Measurements from ENCODE around the gene APOBEC2.

The APOBEC2 gene

DNA sequence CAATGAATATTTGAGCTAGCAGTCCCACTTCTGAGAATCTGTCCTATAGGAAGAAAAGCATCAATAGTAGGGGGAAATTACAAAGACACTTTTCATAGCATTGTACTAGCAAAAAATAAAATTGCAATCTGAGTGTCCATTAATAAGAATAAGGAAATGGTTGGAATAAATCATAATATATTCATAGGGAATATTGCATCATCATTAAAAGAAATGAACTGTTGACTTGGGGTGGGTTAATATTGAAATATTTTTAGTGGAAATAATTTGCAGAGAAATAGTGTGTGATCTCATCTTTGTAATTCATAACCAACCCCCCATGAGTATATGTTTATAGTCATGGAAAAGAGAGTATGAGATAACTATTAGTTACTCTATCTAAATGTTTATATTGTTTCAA lies 32.2 kb downstream of the APOBEC2 start:
- DNase-seq (ENCODE audit: low read depth, low spot score): no peak

GRCh38 chr6:41088451-41088850 lies 35.4 kb downstream of the APOBEC2 start:
- no peak for DNase-seq (ENCODE audit: low read depth, low spot score)

DNA sequence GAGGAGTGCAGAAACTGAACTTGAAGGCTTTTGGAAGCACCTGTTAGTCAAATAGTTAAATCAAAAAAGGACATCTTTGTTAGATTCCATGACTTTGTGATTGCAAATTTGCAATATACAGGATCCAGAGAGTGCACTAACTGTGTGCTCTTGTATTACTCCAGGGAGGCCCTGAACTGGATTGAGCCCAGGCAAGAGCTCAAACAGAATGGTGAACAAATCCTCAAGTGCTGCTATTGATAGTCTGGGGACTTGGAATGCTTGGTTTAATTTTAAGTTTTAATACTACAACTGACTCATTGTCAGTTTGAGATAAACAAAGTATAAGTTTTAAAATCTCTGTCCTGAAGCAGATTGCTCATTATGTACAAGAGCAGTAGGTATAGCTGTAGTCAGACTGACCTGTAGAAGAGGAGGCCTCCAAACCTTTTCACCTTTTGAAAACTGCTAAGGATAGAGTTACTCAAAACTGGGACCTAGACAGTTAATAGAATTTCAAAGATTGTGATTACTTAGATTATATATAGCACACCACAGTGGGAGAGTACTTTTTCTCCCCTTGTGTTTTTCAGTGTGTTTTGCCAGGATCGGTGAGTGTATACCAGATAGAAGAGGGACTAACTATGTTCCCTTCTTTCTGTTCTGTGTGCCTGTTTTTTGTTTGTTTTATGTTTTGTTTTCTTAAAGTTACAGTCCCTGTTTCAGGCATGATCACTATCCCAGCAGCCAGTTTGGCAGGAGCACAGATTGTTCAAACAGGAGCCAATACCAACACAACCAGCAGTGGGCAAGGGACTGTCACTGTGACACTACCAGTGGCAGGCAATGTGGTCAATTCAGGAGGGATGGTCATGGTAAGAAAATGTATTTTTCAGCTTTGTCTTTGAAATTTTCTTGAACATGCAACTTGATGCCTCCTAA lies 38.1 kb downstream of the APOBEC2 start:
- DNase-seq (ENCODE audit: low read depth, low spot score): no peak

GRCh38 chr6:41092421-41093140 lies 39.6 kb downstream of the APOBEC2 start:
- no peak for DNase-seq (ENCODE audit: low read depth, low spot score)

DNA sequence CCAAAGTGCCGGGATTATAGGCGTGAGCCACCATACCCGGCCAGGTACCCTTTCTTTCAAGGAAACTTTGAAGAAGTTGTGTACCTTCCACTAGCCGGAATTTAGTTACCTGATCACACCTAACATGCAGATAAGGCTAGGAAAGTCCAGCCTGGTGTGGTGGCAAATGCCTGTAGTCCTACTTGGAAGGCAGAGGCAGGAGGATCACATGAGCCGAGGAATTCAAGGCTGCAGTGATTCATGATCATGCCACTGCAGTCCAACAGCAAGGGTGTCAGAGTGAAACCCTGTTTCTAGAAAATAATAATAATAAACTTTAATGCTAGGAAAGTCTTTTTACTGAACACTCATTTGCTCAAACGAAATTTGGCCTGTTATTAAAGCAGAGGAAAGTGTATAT lies 40.7 kb downstream of the APOBEC2 start:
- no peak for DNase-seq (ENCODE audit: low read depth, low spot score)

DNA sequence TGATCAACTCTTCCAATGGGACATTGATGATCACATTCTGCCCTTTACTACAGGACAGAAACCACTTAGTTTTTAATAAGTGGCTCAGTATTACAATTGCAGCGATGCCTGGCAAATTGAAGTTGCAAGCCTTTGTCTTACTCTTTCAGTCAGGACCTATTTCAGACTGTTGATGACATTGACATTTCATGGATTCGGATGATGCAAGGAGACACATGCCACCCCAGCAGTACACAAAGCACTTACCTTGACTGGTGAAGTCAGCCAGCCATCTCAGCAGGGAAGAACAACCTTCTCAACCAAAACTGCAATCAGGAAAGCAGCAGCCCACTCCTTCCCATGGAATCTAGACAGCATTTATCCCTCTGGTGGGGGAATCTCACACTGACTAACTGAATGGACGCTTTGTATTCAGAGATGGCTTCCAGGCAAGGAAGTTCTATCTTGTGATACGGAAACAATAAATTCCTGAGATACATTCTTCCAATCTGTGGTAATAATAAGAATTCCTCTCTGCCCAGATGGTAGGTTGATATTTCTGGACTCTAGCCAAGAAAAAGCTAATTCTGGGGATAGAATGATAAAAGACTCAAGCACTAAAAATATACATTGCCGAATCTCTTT lies 44.6 kb downstream of the APOBEC2 start:
- DNase-seq (ENCODE audit: low read depth, low spot score): no peak

- DNase-seq (ENCODE audit: low read depth, low spot score): no peak
Measured at GRCh38 chr6:41098366-41098765, 45.4 kb downstream of the APOBEC2 start.

DNA sequence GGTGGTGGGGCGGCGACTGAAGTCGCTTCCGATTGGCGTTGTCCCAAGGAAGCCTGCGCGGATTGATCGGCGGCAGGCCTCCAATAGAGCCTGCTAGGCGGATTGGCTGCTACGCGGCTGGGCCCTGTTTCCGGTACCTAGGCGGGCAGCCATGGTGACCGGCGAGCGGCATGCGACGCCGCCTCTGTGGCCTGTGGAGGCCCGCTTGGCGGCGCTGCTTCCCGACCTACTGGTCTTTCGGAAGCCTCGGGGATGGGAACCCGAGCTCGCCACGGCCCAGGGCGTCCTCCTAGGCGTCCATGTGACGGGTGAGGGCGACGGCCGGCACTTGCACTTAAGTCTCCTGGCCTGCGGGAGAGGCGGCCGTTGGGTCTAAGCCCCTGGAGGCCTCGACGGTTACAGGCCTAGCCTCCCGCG lies 47.9 kb downstream of the APOBEC2 start:
- peak; percentile 76 for DNase-seq (ENCODE audit: low read depth, low spot score)

DNA sequence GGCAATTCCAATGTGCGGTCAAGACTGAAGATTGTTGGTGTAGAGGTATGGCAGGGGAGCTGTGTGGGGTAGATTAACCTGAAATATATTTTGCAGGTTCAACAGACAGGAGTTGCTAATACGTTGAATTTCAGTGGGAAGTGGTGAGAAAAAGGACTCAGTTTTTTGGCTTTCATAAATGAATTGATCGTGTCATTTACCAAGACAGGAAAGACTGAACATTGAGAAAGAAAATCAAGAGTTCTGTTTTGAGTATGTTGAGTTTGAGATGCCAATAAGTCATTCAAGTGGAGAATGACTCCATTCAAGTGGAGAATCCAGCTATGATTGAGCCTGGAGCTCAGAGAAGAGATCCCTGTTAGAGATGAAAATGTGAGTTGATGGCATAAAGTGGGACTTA lies 50.8 kb downstream of the APOBEC2 start:
- no peak for DNase-seq (ENCODE audit: low read depth, low spot score)

DNA sequence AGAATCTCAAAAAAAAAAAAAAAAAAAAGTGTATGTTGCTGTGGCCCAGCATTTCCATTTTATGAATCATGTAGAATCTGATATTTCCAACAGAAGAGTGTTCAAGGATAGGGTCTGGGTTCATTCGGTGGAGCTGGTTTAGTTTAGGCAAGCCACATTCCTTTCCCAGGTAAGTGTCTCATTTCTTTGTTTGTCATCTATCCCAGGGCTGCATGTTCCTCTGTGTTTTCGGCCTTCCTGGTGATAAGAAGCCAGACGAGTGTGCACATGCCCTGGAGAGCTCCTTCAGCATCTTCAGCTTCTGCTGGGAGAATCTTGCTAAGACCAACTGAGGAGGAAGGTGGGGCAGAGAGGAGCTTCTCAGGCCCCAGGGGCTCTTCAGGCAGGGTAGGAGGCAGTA lies 58.0 kb downstream of the APOBEC2 start:
- peak; percentile 50 for DNase-seq (ENCODE audit: low read depth, low spot score)

All from ELF-1 (cell line).